K562 (cell line): ENCODE measurements around the gene LGALS3. TPM values are rescaled to one million over a fixed set of nuclear protein-coding genes. Genes with fewer than 3 reads are reported as not detected.

Experiments used
- ATAC-seq: fragments of 200-7000 bp; cut with Tn5 transposase; 3 replicates; pipeline ENCODE4 v1.9.1; 2020; ENCODE audit warnings: moderate library complexity
- BruUV-seq: library from RNA; stranded (reverse); fragments of 400-500 nt; replicated peaks from 2 replicates; lab custom pipeline; 2021; lab: Mats Ljungman, UMichigan
- CTCF ChIA-PET: fragments of 300-600 bp; formaldehyde crosslinking; extraction: SDS; loops from one replicate; lab custom pipeline; 2021; ENCODE audit warnings: low intra/inter-chr PET ratio; lab: Yijun Ruan, JAX
- POLR2A ChIA-PET: fragments of 300-600, 350-650 bp; sonication (Branson Sonifier 250); formaldehyde crosslinking; extraction: SDS; loops from one replicate; lab custom pipeline; 2021; ENCODE audit warnings: antibody characterized with exemption, inconsistent platforms; lab: Yijun Ruan, JAX
- DNase-seq, 4 experiments: peaks; one replicate each; pipeline versions ENCODE4 v3.0.0 to v3.0.0-alpha.2; 2011 to 2018; ENCODE audit warnings: low spot score in 3 of 4, mixed read lengths in 3 of 4; ENCODE audit errors: extremely low read depth in 1 of 4
- FAIRE-seq: peaks from 2 replicates; lab custom pipeline; 2011; peaks lifted over from hg19 to GRCh38; lab: Jason Lieb, UNC
- H2AFZ ChIP-seq: 2 replicates; pipeline ENCODE4 v1.6.0; 2011; ENCODE audit warnings: low read depth, low read length, control low read depth, inconsistent platforms
- H3K27ac ChIP-seq: fragments of 200-600 bp; 3 replicates; pipeline ENCODE4 v1.8.0; 2011; ENCODE audit warnings: low read depth, mild to moderate bottlenecking, control low read depth, inconsistent platforms, low read length, moderate library complexity, mixed read lengths; ENCODE audit errors: extremely low read depth
- H3K27me3 ChIP-seq, 2 experiments: fragments of 300-600 bp in 1 of 2; 2 replicates in 1 of 2; 3 replicates in 1 of 2; pipeline versions ENCODE4 v1.6.0 to v1.8.0; 2011; ENCODE audit warnings: inconsistent platforms in 2 of 2, low read length in 2 of 2, mild to moderate bottlenecking in 1 of 2, mixed read lengths in 1 of 2, moderate library complexity in 1 of 2; ENCODE audit not compliant: control insufficient read depth in 2 of 2, insufficient read depth in 2 of 2
- H3K36me3 ChIP-seq: fragments of 300-600 bp; 3 replicates; pipeline ENCODE4 v1.8.0; 2011; ENCODE audit warnings: mild to moderate bottlenecking, low read length, inconsistent platforms; ENCODE audit not compliant: control insufficient read depth, insufficient read depth
- H3K4me1 ChIP-seq, 2 experiments: fragments of 200-600 bp in 1 of 2; replicated peaks in 1 of 2; 2 replicates in 1 of 2; 3 replicates in 1 of 2; pipeline versions ENCODE4 v1.5.1 to v1.8.0; 2011; ENCODE audit warnings: inconsistent platforms in 2 of 2, low read length in 2 of 2, mild to moderate bottlenecking in 1 of 2, mixed read lengths in 1 of 2, moderate library complexity in 1 of 2; ENCODE audit not compliant: control insufficient read depth in 2 of 2, insufficient read depth in 2 of 2
- H3K4me2 ChIP-seq: 2 replicates; pipeline ENCODE4 v1.6.1; 2011; ENCODE audit warnings: low read length, control low read depth, inconsistent platforms, mixed read lengths; ENCODE audit not compliant: insufficient read depth
- H3K4me3 ChIP-seq: fragments of 200-600 bp; sonication (generic), shearing (Covaris generic); 2 replicates; pipeline ENCODE4 v1.5.1; 2016; ENCODE audit warnings: control low read depth, inconsistent platforms
- H3K79me2 ChIP-seq: fragments of 200-600 bp; 3 replicates; pipeline ENCODE4 v1.8.0; 2011; ENCODE audit warnings: low read length, inconsistent platforms; ENCODE audit not compliant: control insufficient read depth, insufficient read depth
- H3K9ac ChIP-seq, 2 experiments: 2 replicates each; pipeline versions ENCODE4 v1.6.0 to v1.6.1; 2011; ENCODE audit warnings: low read depth in 2 of 2, low read length in 2 of 2, control low read depth in 1 of 2, inconsistent platforms in 1 of 2, mild to moderate bottlenecking in 1 of 2, mixed read lengths in 1 of 2; ENCODE audit not compliant: insufficient read depth in 1 of 2
- H3K9me1 ChIP-seq: one replicate; pipeline ENCODE4 v1.6.0; 2011; ENCODE audit warnings: inconsistent platforms, mild to moderate bottlenecking, low read length, moderate library complexity; ENCODE audit not compliant: control insufficient read depth, insufficient read depth
- H3K9me3 ChIP-seq: replicated peaks from 2 replicates; pipeline ENCODE4 v1.5.1; 2011; ENCODE audit warnings: low read depth, low read length, inconsistent platforms; ENCODE audit not compliant: control insufficient read depth, insufficient read depth
- H4K20me1 ChIP-seq: replicated peaks from 2 replicates; pipeline ENCODE4 v1.6.1; 2011; ENCODE audit warnings: low read length, inconsistent platforms, mixed read lengths; ENCODE audit not compliant: control insufficient read depth, insufficient read depth
- CREB3 ChIP-seq: fragments of 450-650 bp; conservative IDR thresholded peaks from 2 replicates; pipeline ENCODE4 v1.6.1; 2016; ENCODE audit warnings: missing genetic modification characterization, low read depth, mild to moderate bottlenecking, missing compliant biosample characterization, moderate library complexity
- EP300 ChIP-seq: IDR thresholded peaks from 2 replicates; pipeline ENCODE4 v1.6.1; 2012; ENCODE audit warnings: low read length, improper control_type of control experiment
- HDAC2 ChIP-seq: fragments of 450-650 bp; IDR thresholded peaks from 2 replicates; pipeline ENCODE4 v1.6.1; 2016; ENCODE audit warnings: mild to moderate bottlenecking
- HNRNPH1 ChIP-seq: fragments of 200-400 bp; formaldehyde crosslinking; optimal IDR thresholded peaks from 2 replicates; pipeline ENCODE3; 2017; ENCODE audit warnings: low read depth, mild to moderate bottlenecking, low read length, moderate library complexity
- JUNB ChIP-seq: fragments of 450-650 bp; formaldehyde crosslinking; conservative IDR thresholded peaks from 2 replicates; pipeline ENCODE4 v1.4.0; 2020; ENCODE audit warnings: mild to moderate bottlenecking
- MTA3 ChIP-seq: fragments of 450-650 bp; formaldehyde crosslinking; IDR thresholded peaks from 2 replicates; pipeline ENCODE4 v1.6.1; 2017; ENCODE audit warnings: mild to moderate bottlenecking, borderline replicate concordance
- PHTF2 ChIP-seq: fragments of 250-450 bp; sonication (Bioruptor Pico); IDR thresholded peaks from 2 replicates; pipeline ENCODE4 v1.5.0; 2021; ENCODE audit warnings: mild to moderate bottlenecking
- PKNOX1 ChIP-seq: fragments of 450-650 bp; IDR thresholded peaks from 2 replicates; pipeline ENCODE4 v1.6.1; 2016
- RAD51 ChIP-seq: fragments of 450-650 bp; IDR thresholded peaks from 2 replicates; pipeline ENCODE4 v1.7.1; 2016; ENCODE audit warnings: low read depth, mild to moderate bottlenecking, borderline replicate concordance
- ZBTB9 ChIP-seq: fragments of 450-650 bp; formaldehyde crosslinking; IDR thresholded peaks from 2 replicates; pipeline ENCODE4 v1.4.0; 2020; ENCODE audit warnings: mild to moderate bottlenecking, moderate library complexity
- ZNF146 ChIP-seq: IDR thresholded peaks from one replicate; pipeline ENCODE4 v1.6.1; 2018; ENCODE audit warnings: missing compliant biosample characterization; ENCODE audit not compliant: unreplicated experiment
- ZNF175 ChIP-seq: fragments of 200-800 bp; sonication (Bioruptor generic); IDR thresholded peaks from 2 replicates; pipeline ENCODE4 v1.6.1; 2016; ENCODE audit warnings: low read depth, mild to moderate bottlenecking, missing genetic modification characterization, missing compliant biosample characterization
- ZNF23 ChIP-seq: fragments of 250-450 bp; sonication (Bioruptor Pico); IDR thresholded peaks from 2 replicates; pipeline ENCODE4 v1.4.0; 2020; ENCODE audit warnings: mild to moderate bottlenecking
- ZNF764 ChIP-seq: fragments of 250-450 bp; sonication (Bioruptor Pico); IDR thresholded peaks from 2 replicates; pipeline ENCODE4 v1.4.0; 2020; ENCODE audit warnings: low read depth, mild to moderate bottlenecking, moderate library complexity
- WGBS: fragments of 100-300 bp; shearing (Covaris generic); methylation state at CpG from one replicate; pipeline ENCODE4 v1.1.6; 2016; ENCODE audit warnings: low coverage, mixed read lengths; ENCODE audit not compliant: insufficient coverage; ENCODE audit errors: missing lambda C conversion rate; 5-methylcytosine and 5-hydroxymethylcytosine counted together
- in situ Hi-C: fragments of 300-500 bp; cut with MboI; formaldehyde crosslinking; loops from 4 replicates; pipeline ENCODE4 v1.15.0; 2018; ENCODE audit warnings: inconsistent platforms, mixed read lengths
- intact Hi-C: fragments of 100-400 bp; cut with micrococcal nuclease; formaldehyde crosslinking; loops from 2 replicates; pipeline ENCODE4 v1.14.2; 2022
- polyA plus RNA-seq, 8 experiments: library from polyadenylated mRNA; depleted of rRNA in 4 of 8; stranded (reverse) in 5 of 8; unstranded in 3 of 8; fragments of >200 nt; fragmentation: Nextera tagmentation in 2 of 8; fragmentation: Illumina TruSeq in 1 of 8; extraction: Ambion mirVana in 2 of 8; extraction: Trizol in 1 of 8; gene quantifications; 2 replicates each; pipeline versions ENCODE4 v1.2.1 to v1.2.3, GENCODE V29; 2011 to 2014; ENCODE audit warnings: inconsistent platforms in 1 of 8, missing spikeins in 1 of 8
- total RNA-seq, 7 experiments: library from RNA; depleted of rRNA in 6 of 7; stranded (reverse); fragments of >200 nt in 6 of 7; fragmentation: Illumina TruSeq in 2 of 7; extraction: Trizol in 2 of 7; gene quantifications; 2 replicates each; pipeline versions ENCODE4 v1.2.1 to v1.2.3, GENCODE V29; 2011 to 2021; ENCODE audit warnings: low replicate concordance in 1 of 7

The LGALS3 gene
- total and polyA plus RNA-seq, 9 of the 15 experiments (the other 6 are each of a cell fraction or from before 2014, with no cell fraction given) = 0.04 to 1.9 (median 1.1) TPM

- ATAC-seq (no peak), DNase-seq (no peak)
- ChIA-PET POLR2A (interaction anchor here (0.7 to 2.3 kb wide), 3 partner anchors 9 to 114 kb away, joined by 3 to 5 read pairs (median 3); partner anchors contain the start of gene DLGAP5), CTCF (no interaction called here)
- no peak overlapping the region for H3K4me2 ChIP-seq
- H3K4me3 ChIP-seq = no peak overlapping the region
- H3K27me3 ChIP-seq = no peaks in the 10 kb centered on the region
- in situ Hi-C loops = no loop called here
- no peaks in the 10 kb centered on the region for H3K4me1 ChIP-seq
- 90% methylated on average over 2 of the region's 2 CpGs for WGBS
- H3K9me1 ChIP-seq = no peaks in the 10 kb centered on the region
- no peaks in the 10 kb centered on the region for H4K20me1 ChIP-seq
- no peak overlapping the region for H3K9ac ChIP-seq
- peaks cover 66% of the 10 kb centered on the region for H3K36me3 ChIP-seq
- H3K9me3 ChIP-seq = no peaks in the 10 kb centered on the region
- no peaks in the 10 kb centered on the region for H3K79me2 ChIP-seq
- no peak overlapping the region for H3K27ac ChIP-seq
- H2AFZ ChIP-seq = no peak overlapping the region
- BruUV-seq = no TSS peak
- TF ChIP-seq EP300 = no peak
- no peak for TF ChIP-seq PKNOX1
- TF ChIP-seq HNRNPH1 = no peak
- TF ChIP-seq JUNB (CRISPR knock-in tag) = no peak
- no peak for TF ChIP-seq ZBTB9 (CRISPR knock-in tag)
- TF ChIP-seq ZNF764 (CRISPR knock-in tag) = no peak
- no peak for TF ChIP-seq CREB3 (tag)
- no peak for TF ChIP-seq PHTF2 (CRISPR knock-in tag)
- TF ChIP-seq ZNF175 = no peak
- TF ChIP-seq HDAC2 = no peak
- TF ChIP-seq ZNF146 (CRISPR knock-in tag) = no peak
- TF ChIP-seq RAD51 = no peak
- TF ChIP-seq ZNF23 (CRISPR knock-in tag) = no peak
- no peak for TF ChIP-seq MTA3
- TF ChIP-seq, all 486 proteins: peak for 0
- FAIRE-seq = no peak
- intact Hi-C loops = no loop called here
These were observed 17.4 kb downstream of the LGALS3 start for GRCh38 chr14:55146425-55146824.
